ENCODE measurements around the gene HS1BP3.

The HS1BP3 gene

GRCh38 chr2:20651731-20652099 is 817 bp upstream of the HS1BP3 start:
- Histone ChIP-seq H3K4me1 (peaks cover 19% of the 10 kb centered on the region), H3K9me3 (ENCODE audit: control insufficient read depth, low read length) (no peaks in the 10 kb centered on the region), H2AFZ (peak overlapping the region; percentile 79), H3K27me3 (ENCODE audit: control insufficient read depth, insufficient read depth, low read length) (no peaks in the 10 kb centered on the region), H3K36me3 (ENCODE audit: control insufficient read depth, insufficient read depth, low read length) (no peaks in the 10 kb centered on the region), H3K9ac (no peak overlapping the region), H3K4me3 (ENCODE audit: low read depth, low read length) (peak overlapping the region; percentile 74), H3K4me2 (ENCODE audit: low read length) (peak overlapping the region; percentile 96), H3K79me2 (peaks cover 10% of the 10 kb centered on the region), H3K27ac (peak overlapping the region; percentile 31)
- no peak for TF ChIP-seq CTCF (IDR thresholded peaks at IDR 0.05)

GRCh38 chr2:20650393-20650876 is 463 bp downstream of the HS1BP3 start:
- H3K9me3 ChIP-seq (ENCODE audit: control insufficient read depth, low read length): no peaks in the 10 kb centered on the region
- peaks cover 19% of the 10 kb centered on the region for H3K4me1 ChIP-seq
- peak overlapping the region; percentile 49 for H3K9ac ChIP-seq
- no peak for TF ChIP-seq CTCF (IDR thresholded peaks at IDR 0.05)
- no peaks in the 10 kb centered on the region for H3K36me3 ChIP-seq (ENCODE audit: control insufficient read depth, insufficient read depth, low read length)
- peak overlapping the region; percentile 77 for H3K4me2 ChIP-seq (ENCODE audit: low read length)
- H2AFZ ChIP-seq: peak overlapping the region; percentile 79
- H3K27ac ChIP-seq: peak overlapping the region; percentile 54
- H3K27me3 ChIP-seq (ENCODE audit: control insufficient read depth, insufficient read depth, low read length): no peaks in the 10 kb centered on the region
- H3K4me3 ChIP-seq (ENCODE audit: low read depth, low read length): peak overlapping the region; percentile 79
- H3K79me2 ChIP-seq: peaks cover 10% of the 10 kb centered on the region

- no peak overlapping the region for H3K27ac ChIP-seq
Observed at GRCh38 chr2:20649976-20650375, 922 bp downstream of the HS1BP3 start.

GRCh38 chr2:20649576-20649975 is 1.3 kb downstream of the HS1BP3 start:
- Histone ChIP-seq H3K9ac (no peak overlapping the region), H3K4me3 (ENCODE audit: low read depth, low read length) (no peak overlapping the region), H3K79me2 (peaks cover 10% of the 10 kb centered on the region), H3K9me3 (ENCODE audit: control insufficient read depth, low read length) (no peaks in the 10 kb centered on the region), H3K4me1 (peaks cover 19% of the 10 kb centered on the region), H2AFZ (no peak overlapping the region), H3K4me2 (ENCODE audit: low read length) (no peak overlapping the region), H3K27ac (no peak overlapping the region), H3K36me3 (ENCODE audit: control insufficient read depth, insufficient read depth, low read length) (no peaks in the 10 kb centered on the region), H3K27me3 (ENCODE audit: control insufficient read depth, insufficient read depth, low read length) (no peaks in the 10 kb centered on the region)
- no peak for TF ChIP-seq CTCF (IDR thresholded peaks at IDR 0.05)

More at GRCh38 chr2:20649976-20650375, 922 bp downstream of the HS1BP3 start:
- peaks cover 10% of the 10 kb centered on the region for H3K79me2 ChIP-seq
- peak overlapping the region; percentile 77 for H3K4me2 ChIP-seq (ENCODE audit: low read length)
- TF ChIP-seq CTCF (IDR thresholded peaks at IDR 0.05): no peak
- H3K4me1 ChIP-seq: peaks cover 19% of the 10 kb centered on the region
- no peaks in the 10 kb centered on the region for H3K9me3 ChIP-seq (ENCODE audit: control insufficient read depth, low read length)
- H3K36me3 ChIP-seq (ENCODE audit: control insufficient read depth, insufficient read depth, low read length): no peaks in the 10 kb centered on the region
- H3K27me3 ChIP-seq (ENCODE audit: control insufficient read depth, insufficient read depth, low read length): no peaks in the 10 kb centered on the region
- H2AFZ ChIP-seq: no peak overlapping the region
- peak overlapping the region; percentile 79 for H3K4me3 ChIP-seq (ENCODE audit: low read depth, low read length)
- H3K9ac ChIP-seq: no peak overlapping the region

- Histone ChIP-seq H2AFZ (no peak overlapping the region), H3K9ac (no peak overlapping the region), H3K27me3 (ENCODE audit: control insufficient read depth, insufficient read depth, low read length) (no peaks in the 10 kb centered on the region), H3K79me2 (peaks cover 10% of the 10 kb centered on the region), H3K36me3 (ENCODE audit: control insufficient read depth, insufficient read depth, low read length) (no peaks in the 10 kb centered on the region), H3K4me2 (ENCODE audit: low read length) (no peak overlapping the region), H3K27ac (no peak overlapping the region), H3K4me3 (ENCODE audit: low read depth, low read length) (no peak overlapping the region), H3K4me1 (peaks cover 19% of the 10 kb centered on the region), H3K9me3 (ENCODE audit: control insufficient read depth, low read length) (no peaks in the 10 kb centered on the region)
- TF ChIP-seq CTCF (IDR thresholded peaks at IDR 0.05): no peak
Observed at GRCh38 chr2:20648831-20649230, 2.1 kb downstream of the HS1BP3 start.
